ENCODE results near the gene ABCA13.

DNA sequence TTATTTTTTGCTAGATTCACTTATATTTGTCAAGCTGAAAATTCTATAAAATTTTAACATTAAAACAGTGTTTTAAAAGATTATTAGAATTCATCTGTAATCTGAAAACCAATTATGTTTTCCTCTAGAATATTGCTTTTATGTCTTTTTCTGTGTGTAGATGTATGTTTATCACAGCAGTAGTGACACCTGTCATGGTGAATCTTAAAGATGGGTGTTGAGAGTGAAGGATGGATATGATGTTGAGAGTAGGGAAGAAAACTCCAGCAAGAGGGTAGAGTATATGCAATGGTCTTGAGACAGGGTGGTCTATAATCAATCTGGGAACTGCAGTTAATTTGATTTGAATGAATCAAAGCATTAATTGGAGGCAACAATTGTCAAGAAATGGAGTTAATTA, 416.2 kb downstream of the ABCA13 start:
- no peak for TF ChIP-seq EZH2 (IDR thresholded peaks at IDR 0.05; ENCODE audit: insufficient read depth, poor library complexity, severe bottlenecking)
- no peak for TF ChIP-seq EZH2phosphoT487 (IDR thresholded peaks at IDR 0.05; ENCODE audit: insufficient read depth, low read depth)

Data from GM23248 (cell line).